ENCODE results near the gene GABRB1.

Gene GABRB1

GRCh38 chr4:47471064-47471463 is 439.7 kb downstream of the GABRB1 start:
- no peak for DNase-seq (ENCODE audit: low spot score)

GRCh38 chr4:47471591-47471990 is 440.2 kb downstream of the GABRB1 start:
- DNase-seq (ENCODE audit: low spot score), result no peak

GRCh38 chr4:47473141-47473750 is 441.9 kb downstream of the GABRB1 start:
- DNase-seq (ENCODE audit: low spot score), result no peak

GRCh38 chr4:47474799-47475198 is 443.4 kb downstream of the GABRB1 start:
- no peak for DNase-seq (ENCODE audit: low spot score)

- no peak for DNase-seq (ENCODE audit: low spot score)
Observed at GRCh38 chr4:47475411-47475810, 444.0 kb downstream of the GABRB1 start.
